GM18873 (cell line): ENCODE results near the gene ANKRD34B.
"Not testable (repeated sequence)": the region's sequence is repeated elsewhere in the genome, so short reads cannot be mapped to it uniquely, and the experiment has no call there.

Source experiments
- ATAC-seq: cut with Tn5 transposase; IDR thresholded peaks from one replicate; pipeline ENCODE4 v1.9.1; 2021; ENCODE audit warnings: mild to moderate bottlenecking, moderate library complexity, moderate number of reproducible peaks; ENCODE audit not compliant: unreplicated experiment, low FRiP score

Gene ANKRD34B

DNA sequence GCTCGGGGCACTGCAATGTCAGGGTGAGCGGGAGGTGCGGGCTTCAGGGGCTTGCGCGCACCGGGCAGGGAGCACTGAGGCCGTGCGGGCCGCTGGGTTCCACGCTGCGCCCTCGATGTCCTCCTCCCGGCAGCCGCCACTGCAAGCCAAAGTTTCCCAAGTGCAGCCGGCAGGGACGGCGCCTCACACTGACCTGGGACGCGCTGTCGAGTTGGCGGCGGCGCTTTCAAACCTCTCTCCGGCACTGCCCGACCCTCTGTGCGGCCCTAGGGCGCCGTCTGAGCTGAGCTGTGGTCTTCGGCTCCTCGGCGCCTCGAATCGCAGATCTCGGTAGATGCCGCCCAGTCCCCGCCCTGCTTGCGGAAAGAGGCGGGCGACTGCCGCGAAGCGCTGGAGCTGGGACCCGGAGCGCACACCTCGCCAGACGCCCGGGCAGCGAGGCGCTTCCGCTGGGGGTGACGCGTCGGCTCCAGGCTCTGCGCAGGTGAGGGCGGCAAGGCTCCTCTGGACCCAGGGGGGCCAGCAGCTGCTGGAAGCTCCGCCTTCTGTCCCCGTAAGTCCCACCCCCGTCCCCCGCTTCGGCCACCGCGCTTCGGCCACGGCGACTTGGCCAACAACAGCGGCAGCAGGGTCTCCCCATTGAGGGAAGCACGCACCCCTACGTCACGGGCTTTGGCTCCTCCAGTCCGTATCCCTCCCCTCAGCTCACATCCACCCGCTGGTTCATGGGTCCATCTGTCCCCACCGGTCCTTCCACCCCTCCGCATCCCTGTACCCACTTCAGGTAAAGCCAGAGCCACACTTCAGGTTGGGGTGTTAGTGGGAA is at the start of gene ANKRD34B:
TSS of gene ANKRD34B (minus strand) at position 320 of the 826 bp plus-strand sequence. CDS start 10,261 bp downstream, outside the sequence.
- ATAC-seq, result no peak

DNA sequence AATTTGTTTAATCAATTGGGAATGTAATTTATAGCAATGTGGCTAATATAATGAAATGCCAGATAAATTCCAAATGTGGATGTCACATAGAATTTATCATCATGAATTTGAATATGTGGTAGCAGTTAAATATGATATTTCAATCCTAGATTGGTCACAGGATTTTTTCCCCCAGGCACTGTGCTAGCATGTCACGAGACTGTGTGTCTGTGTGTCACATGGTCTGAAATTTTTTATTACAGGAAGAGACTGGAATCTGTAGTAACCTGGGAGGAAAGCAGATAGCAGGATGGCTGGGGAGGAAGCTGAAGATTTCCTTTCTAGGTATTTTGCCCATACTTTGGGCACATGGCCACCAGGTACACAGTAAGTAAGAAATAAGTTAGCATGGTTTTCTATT is 49.0 kb upstream of the ANKRD34B start:
- no peak for ATAC-seq

DNA sequence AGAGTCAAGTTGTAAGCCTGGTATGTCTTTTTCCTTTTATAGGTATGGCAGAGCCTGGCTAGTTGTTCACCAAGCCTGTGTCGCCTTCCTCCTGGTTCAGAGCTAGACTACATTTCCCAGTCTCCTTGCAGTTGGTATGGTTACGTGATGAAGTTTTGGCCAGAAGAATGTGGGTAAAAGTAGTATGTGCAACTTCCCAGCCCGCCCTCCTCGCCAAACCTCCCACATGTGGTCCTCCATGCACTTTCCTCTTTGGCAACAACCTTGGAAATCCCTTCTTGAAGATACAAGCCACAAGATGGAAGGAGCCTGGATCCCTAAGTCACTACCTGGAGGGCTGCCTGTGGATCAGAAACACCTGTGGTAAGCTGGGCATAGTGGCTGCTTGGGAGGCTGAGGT is 48.4 kb upstream of the ANKRD34B start:
- ATAC-seq, result no peak

DNA sequence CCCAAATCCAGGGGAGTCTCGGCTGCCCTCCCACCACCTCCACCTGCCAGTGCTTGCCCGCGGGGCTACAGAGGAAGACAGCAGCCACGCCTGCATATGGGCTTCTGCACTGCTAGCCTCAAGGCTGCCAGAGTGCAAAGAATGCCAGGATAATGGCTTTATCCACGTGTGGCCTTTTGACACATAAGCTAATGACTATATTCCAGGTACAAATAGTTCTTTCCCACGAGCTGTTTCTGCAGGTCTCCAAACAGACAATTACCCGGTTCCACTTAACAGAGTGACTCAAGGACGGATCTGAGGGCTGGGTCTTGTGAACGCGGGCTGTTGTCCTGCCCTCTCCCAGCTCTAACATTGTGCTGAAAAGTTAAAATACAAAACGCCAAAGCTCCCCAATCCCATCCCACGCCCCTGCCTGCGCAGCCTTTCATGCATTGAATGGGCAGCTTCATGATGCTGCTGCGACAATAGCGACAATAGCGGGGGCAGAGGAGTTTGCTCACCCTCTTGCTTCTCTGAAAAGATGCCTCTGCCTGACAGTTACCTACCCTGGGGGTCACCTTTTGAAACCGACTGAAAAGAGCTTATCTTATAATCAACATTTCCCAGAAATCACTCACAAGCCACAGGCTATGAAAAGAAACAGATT is 45.3 kb upstream of the ANKRD34B start:
- no peak for ATAC-seq

DNA sequence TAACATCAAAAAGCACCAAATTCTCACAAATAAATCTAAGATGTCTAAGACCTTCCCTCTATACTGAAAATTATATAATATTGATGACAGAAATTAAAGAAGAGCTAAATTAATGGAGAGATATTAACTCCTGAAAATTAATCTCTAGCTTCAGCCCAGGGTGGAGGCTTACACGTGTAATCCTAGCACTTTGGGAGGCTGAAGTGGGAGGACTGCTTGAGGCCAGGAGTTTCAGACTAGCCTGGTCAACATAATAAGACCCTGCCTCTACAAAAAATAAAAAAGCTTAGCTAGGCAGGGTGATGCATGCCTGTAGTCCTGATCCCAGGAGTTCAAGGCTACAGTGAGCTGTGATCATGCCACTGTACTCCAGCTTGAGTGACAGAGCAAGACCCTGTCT is 39.6 kb upstream of the ANKRD34B start:
- no peak for ATAC-seq

DNA sequence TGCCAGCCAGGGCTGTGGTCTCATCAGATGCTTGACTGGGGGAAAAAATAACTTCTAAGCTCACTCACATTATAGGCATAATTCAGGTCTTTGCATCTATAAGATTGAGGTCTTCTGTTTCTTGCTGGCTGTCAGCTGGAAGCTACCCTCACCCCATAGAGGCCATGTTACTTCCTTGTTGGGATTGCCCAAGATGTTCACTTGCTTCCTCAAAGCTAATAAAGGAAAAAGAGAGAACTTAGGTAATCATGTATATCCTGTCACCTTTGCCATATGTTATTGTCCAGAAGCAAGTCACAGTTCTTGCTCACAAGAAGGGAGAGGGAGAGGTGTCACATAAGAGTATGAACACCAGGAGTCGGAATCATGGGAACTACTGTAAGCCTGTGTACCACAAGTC is 38.7 kb upstream of the ANKRD34B start:
- ATAC-seq, result no peak

DNA sequence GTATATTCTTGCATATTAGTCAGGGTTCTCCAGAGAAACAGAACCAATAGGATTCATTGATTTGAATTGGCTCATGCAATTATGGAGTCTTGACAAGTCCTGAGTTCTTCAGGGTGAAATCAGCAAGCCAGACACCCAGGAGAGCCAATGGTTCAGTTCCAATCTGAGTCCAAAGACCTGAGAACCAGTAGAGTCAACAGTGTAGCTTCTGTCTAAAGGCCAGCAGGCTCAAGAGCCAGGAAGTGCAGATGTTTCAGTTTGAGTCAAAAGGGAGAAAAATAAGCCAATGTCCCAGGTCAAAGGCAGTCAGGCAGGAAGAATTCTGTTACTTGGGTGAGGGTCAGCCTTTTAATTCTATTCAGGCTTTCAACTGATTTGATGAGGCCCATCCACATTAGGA is 37.8 kb upstream of the ANKRD34B start:
- ATAC-seq, result peak; percentile 75

DNA sequence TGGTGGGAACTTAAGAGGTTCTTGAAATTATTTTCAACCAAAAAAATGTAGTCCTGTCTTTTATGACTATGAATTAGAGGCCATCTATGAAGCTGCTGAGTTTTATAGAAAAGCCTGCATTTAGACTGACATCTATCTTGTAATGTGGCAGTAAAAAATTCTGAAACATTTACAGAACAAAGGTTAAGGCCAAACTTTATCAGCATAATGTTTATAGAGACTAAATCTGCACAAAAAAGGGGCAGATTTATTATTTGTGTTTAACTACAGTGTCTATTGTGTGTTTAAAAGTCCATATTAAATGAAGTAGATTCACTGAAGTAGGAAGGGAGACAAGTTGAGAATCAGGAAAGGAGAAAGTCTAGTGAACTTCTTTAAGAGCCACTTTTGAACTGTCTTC is 37.3 kb upstream of the ANKRD34B start:
- ATAC-seq, result no peak

DNA sequence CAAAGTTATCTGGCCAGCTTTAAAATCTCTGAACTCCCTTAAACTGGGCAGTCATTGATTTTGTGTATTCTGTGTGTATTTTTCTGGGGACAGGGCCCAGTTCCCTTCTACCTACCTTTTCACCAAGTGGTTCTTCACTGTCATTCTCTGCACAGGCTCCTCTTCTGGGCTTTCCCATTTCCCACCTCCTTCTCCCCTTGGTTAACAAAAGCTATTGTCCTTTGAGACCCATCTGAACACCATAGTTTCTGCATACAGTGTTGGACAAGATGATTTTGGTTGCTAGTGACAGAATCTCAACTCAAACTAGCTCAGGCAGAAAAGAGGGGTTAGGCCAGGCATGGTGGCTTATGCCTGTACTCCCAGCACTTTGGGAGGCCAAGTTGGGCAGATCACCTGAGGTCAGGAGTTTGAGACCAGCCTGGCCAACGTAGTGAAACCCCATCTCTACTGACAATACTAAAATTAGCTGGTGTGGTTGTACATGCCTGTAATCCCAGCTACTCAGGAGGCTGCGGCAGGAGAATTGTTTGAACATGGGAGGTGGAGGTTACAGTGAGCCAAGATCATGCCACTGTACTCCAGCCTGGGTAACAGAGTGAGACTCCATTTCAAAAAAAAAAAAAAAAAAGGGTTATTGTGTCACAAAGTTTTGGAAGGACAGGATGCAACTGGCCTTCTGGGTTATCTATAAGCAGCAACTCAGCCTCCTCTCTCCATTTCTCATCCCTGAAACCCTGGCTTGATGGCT is 31.0 kb upstream of the ANKRD34B start:
- no peak for ATAC-seq

DNA sequence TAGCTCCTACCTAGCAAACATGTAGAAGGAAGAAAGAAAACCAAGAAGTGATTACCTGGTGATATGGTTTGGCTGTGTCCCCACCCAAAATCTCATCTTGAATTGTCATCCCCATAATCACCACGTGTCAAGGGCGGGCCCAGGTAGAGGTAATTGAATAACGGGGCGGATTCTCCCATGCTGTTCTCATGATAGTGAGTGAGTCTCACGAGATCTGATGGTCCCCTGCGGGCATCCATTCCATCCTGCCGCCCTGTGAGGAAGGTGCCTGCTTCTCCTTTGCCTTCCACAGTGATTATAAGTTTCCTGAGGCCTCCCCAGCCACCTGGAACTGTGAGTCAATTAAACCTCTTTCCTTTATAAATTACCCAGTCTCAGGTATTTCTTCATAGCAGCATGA is 27.4 kb upstream of the ANKRD34B start:
- no peak for ATAC-seq

DNA sequence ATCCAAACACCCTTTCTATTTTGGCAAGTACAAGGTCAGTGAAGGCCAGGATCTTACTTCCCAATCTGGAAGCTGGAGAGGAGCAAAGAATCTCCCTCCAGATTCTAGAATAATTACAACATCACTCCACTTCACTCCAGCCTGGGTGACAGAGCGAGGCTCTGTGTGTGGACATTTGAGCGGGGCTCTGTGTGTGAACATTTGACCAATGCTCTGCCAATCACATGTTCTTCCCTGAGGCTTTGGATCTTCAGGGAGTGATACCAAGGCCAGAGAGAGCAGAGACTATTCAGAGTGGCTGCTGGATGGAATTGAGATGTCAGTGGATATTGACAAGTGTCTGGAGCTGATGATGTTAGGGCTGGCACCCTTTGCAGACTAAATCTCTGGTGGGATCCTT is 24.7 kb upstream of the ANKRD34B start:
- no peak for ATAC-seq

DNA sequence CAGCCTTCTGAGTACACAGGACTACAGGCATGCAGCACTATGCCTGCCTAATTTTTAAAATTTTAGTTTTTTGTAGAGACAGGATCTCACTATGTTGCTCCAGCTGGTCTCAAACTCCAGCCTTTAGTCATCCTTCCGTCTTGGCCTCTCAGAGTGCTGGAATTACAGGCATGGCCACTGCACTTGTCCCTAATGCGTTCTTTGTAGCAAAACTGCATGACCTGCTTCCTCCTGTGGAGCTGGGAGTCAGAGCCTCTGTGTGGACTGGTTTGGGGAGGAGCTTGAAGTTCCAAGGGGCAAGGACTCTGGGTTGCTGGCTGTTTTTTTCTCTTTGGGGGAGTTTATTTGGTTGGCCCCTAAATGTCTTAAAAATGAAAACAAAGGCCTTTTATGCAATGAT is 22.7 kb upstream of the ANKRD34B start:
- ATAC-seq, result no peak

DNA sequence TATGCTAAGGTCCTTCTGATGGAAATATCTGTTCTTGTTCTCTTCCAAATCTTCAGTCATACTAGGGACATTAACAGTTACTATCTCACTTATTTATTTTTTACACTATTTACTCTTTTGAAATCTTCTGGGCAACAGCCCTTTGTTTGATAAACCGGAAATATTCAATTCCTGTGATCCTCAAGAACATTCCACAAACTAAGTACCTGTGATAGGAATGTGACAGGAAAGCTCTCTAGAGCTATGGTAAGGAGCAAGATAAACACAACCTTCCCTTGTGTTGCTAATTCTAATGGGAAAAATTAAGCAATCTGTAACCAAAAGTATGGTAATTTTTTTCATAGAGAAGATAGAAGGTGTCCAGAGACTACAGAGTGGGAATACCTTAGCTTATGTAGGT is 22.0 kb upstream of the ANKRD34B start:
- no peak for ATAC-seq

DNA sequence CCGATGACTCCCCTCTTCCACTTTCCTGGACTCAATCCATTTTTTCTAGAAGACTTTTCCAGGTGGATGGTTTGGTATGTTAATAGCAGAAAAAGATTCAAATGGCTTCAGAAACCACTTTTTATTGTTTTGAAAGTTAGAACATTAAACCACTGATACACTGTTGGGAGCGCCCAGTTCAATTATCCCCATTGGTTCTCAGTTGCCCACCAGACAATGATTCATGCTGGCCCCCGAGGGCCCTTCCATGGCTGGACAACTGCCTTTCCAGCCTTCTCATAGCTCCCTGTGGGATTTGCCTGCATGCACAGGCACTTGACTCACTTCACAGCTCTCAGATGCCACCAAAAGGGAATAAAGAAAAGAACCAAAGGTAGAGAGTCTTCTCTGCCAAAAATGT is 21.3 kb upstream of the ANKRD34B start:
- no peak for ATAC-seq

DNA sequence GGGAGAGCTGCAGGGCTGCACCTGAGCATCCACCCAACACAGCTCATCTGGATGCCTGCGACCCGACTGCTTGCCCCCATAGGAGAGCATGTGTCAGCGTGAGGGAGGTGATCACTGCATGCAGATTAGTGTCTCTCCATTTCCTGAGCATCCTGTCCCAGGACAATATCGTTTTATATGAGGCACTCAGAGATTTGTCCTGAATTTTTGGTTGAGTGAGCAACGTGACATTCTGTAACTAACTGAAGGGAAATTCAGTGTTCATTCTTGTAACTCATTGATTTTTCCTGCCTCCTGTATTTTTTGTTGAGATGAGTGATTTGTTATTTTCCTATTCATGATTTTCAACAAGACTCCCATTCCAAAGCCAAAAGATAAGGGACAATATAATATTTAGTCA is 20.7 kb upstream of the ANKRD34B start:
- ATAC-seq, result no peak

DNA sequence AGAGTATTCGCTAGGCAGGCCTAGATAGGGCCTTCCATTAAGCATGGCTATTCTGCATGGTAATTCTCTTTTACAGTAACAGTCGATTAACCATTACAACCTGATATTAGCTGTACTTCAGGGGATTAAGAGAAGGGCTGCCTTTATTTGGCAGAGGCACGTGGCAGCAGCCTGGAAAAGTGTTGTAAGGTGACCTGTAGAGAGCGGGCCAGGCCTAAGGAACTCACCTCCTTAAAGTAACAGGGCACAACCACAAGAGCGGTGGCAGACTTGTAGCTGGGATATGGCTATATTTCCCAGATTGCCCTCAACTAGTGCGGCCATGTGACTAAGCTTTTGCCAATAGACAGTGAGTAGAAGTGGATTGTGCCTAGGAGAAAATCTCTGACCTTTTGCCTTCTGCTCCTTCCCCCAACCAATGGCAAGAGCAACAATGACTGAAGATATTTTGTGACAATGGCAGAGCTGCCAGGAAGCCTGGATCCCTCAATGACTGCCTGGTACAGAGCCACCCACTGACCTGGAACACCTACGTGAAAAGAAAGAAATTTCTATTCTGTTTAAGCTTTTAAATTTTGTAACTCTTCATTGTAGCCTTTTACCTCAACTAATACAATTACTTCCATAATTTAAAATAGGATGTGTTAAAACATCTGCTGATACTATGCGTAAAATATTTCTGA is 18.9 kb upstream of the ANKRD34B start:
- ATAC-seq, result no peak

DNA sequence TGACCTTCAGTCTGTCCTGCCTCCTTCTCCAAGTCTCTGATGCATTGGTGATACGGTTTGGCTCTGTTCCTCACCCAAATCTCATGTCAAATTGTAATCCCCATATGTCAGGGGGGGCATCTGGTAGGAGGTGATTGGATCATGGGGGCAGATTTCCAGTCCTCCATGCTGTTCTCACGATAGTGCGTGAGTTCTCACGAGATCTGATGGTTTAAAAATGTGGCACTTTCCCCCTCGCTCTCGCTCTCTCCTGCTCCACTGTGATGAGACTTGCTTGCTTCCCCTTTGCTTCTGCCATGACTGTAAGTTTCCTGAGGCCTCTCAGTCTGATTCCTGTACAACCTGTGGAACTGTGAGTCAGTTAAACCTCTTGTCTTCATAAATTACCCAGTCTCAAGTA is 14.7 kb upstream of the ANKRD34B start:
- ATAC-seq, result no peak

DNA sequence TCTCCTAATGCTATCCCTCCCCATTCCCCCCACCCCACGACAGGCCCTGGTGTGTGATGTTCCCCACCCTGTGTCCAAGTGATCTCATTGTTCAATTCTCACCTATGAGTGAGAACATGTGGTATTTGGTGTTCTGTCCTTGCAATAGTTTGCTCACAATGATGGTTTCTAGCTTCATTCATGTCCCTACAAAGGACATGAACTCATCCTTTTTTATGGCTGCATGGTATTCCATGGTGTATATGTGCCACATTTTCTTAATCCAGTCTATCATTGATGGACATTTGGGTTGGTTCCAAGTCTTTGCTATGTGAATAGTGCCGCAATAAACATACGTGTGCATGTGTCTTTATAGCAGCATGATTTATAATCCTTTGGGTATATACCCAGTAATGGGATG is 10.2 kb upstream of the ANKRD34B start:
- ATAC-seq, result not testable (repeated sequence)

DNA sequence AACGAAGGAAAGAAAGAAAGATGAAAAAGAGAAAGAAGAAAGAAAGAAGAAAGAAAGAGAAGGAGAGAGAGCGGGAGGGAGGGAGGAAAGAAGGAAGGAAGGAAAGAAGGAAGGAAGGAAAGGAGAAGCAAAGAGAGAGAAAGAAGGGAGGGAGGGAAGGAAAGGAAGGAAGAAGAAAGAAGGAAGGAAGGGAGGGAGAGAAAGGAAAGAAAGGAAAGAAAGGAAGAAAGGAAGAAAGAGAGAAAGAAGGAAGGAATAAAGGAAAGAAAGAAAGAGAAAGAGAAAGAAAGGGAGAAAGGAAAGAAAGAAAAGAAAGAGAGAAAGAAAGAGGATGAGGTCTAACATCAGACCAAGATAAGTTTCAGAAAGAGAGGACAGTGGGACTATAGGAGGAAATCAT is 9.0 kb upstream of the ANKRD34B start:
- ATAC-seq, result no peak

DNA sequence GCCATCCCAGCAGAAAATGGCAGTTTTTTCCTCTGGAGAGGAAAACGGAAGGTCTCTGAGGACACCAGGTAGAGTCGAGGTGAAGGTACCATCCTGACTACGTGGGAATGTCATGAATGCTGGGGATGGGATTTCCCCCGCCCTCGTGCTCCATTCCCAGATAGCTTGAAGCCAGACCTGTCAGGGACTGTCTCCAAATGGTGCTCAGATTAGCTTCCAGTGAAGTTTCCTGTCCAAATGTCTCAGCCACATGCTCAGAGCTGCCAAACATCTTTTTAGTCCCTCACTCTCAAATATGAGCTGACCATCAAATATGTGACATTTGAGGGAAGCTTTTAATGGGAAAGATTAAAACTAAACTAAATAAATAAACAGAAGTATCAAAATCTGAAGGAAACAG is 7.6 kb upstream of the ANKRD34B start:
- ATAC-seq, result no peak

DNA sequence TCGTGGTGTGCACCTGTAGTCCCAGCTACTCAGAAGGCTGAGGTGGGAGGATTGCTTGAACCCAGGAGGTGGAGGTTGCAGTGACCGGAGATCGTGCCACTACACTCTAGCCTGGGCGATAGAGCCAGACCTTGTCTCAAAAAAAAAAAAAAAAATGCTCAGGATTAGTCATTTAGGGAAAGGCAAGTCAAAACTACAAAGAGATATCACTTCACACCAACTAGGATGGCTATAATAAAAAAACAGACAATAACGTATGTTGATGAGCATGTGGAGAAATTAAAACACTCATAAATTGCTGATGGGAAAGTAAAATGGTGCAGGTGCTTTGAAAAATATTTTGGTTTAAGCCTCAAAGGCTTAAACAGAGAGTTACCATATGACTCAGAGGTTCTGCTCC is 6.3 kb upstream of the ANKRD34B start:
- no peak for ATAC-seq
